Astrocyte (in vitro differentiated cells and primary cell): ENCODE data around the gene F12. TPM values are rescaled to one million over a fixed set of nuclear protein-coding genes. Genes with fewer than 3 reads are reported as not detected.
A peak's percentile ranks its signal among the peaks of the same experiment; 100 is the strongest.

Source experiments
- DNase-seq: peaks from one replicate; pipeline ENCODE4 v3.0.0-alpha.2; 2010; ENCODE audit warnings: low read depth
- FAIRE-seq: peaks from 2 replicates; lab custom pipeline; 2011; peaks lifted over from hg19 to GRCh38; lab: Jason Lieb, UNC
- H2AFZ ChIP-seq: 2 replicates; pipeline ENCODE4 v1.6.0; 2012; ENCODE audit warnings: low read depth, low read length, inconsistent platforms
- H3K27ac ChIP-seq: 2 replicates; pipeline ENCODE4 v1.5.1; 2011; ENCODE audit warnings: low read depth, low read length, inconsistent platforms
- H3K27me3 ChIP-seq: 2 replicates; pipeline ENCODE4 v1.6.0; 2011; ENCODE audit warnings: low read length, inconsistent platforms; ENCODE audit not compliant: insufficient read depth
- H3K36me3 ChIP-seq: 2 replicates; pipeline ENCODE4 v1.5.1; 2011; ENCODE audit warnings: low read length, inconsistent platforms; ENCODE audit not compliant: insufficient read depth
- H3K4me1 ChIP-seq: 2 replicates; pipeline ENCODE4 v1.5.1; 2011; ENCODE audit warnings: low read length, inconsistent platforms; ENCODE audit not compliant: insufficient read depth
- H3K4me2 ChIP-seq: 2 replicates; pipeline ENCODE4 v1.6.0; 2012; ENCODE audit warnings: low read length, inconsistent platforms
- H3K4me3 ChIP-seq: 2 replicates; pipeline ENCODE4 v1.5.1; 2011; ENCODE audit warnings: low read depth, mild to moderate bottlenecking, low read length, inconsistent platforms; ENCODE audit not compliant: insufficient read depth
- H3K79me2 ChIP-seq: 2 replicates; pipeline ENCODE4 v1.6.0; 2012; ENCODE audit warnings: mild to moderate bottlenecking, low read length, inconsistent platforms; ENCODE audit not compliant: insufficient read depth
- H3K9ac ChIP-seq: 2 replicates; pipeline ENCODE4 v1.6.0; 2012; ENCODE audit warnings: mild to moderate bottlenecking, low read length, inconsistent platforms
- H3K9me3 ChIP-seq: 2 replicates; pipeline ENCODE4 v1.5.1; 2012; ENCODE audit warnings: low read depth, mild to moderate bottlenecking, low read length, inconsistent platforms; ENCODE audit not compliant: insufficient read depth
- H4K20me1 ChIP-seq: 2 replicates; pipeline ENCODE4 v1.6.0; 2012; ENCODE audit warnings: low read length, inconsistent platforms; ENCODE audit not compliant: insufficient read depth
- H3K27ac Mint-ChIP-seq: one replicate; pipeline ENCODE4 v1.8.0; 2021; ENCODE audit warnings: mild to moderate bottlenecking, mixed read lengths; ENCODE audit not compliant: unreplicated experiment
- H3K27me3 Mint-ChIP-seq: one replicate; pipeline ENCODE4 v1.8.0; 2021; ENCODE audit warnings: low read depth, mixed read lengths; ENCODE audit not compliant: unreplicated experiment
- H3K36me3 Mint-ChIP-seq: one replicate; pipeline ENCODE4 v1.8.0; 2021; ENCODE audit warnings: low read depth, mixed read lengths; ENCODE audit not compliant: unreplicated experiment
- H3K4me1 Mint-ChIP-seq: one replicate; pipeline ENCODE4 v1.8.0; 2021; ENCODE audit warnings: low read depth, mixed read lengths; ENCODE audit not compliant: unreplicated experiment
- H3K4me3 Mint-ChIP-seq: one replicate; pipeline ENCODE4 v1.8.0; 2021; ENCODE audit warnings: mild to moderate bottlenecking, moderate library complexity, mixed read lengths; ENCODE audit not compliant: unreplicated experiment
- H3K9me3 Mint-ChIP-seq: one replicate; pipeline ENCODE4 v1.8.0; 2021; ENCODE audit warnings: mild to moderate bottlenecking, mixed read lengths; ENCODE audit not compliant: unreplicated experiment
- EZH2 ChIP-seq: IDR thresholded peaks from 2 replicates; pipeline ENCODE4 v1.6.1; 2012; ENCODE audit warnings: mild to moderate bottlenecking, low read length, inconsistent platforms; ENCODE audit not compliant: insufficient read depth
- total RNA-seq: library from RNA; stranded (reverse); gene quantifications from 2 replicates; pipeline ENCODE4 v1.2.1, GENCODE V29; 2021
- TF ChIP-seq, protein P1 (sequence below): IDR thresholded peaks from 2 replicates; pipeline ENCODE4 v1.5.1; 2011; ENCODE audit warnings: low read depth, mild to moderate bottlenecking, inconsistent platforms, low read length, moderate library complexity; ENCODE audit not compliant: insufficient read depth

The F12 gene
- total RNA-seq, 1 donor from 2014 or later: 3.0 TPM

- no peak overlapping the region for H3K4me3 ChIP-seq
- H3K36me3 ChIP-seq: no peaks in the 10 kb centered on the region
- peaks cover 44% of the 10 kb centered on the region for H4K20me1 ChIP-seq
- peaks cover 13% of the 10 kb centered on the region for H3K4me1 ChIP-seq
- H3K4me2 ChIP-seq: peak overlapping the region; percentile 2
- Mint-ChIP-seq H3K4me1 (peaks cover 9% of the 10 kb centered on the region), H3K36me3 (peaks cover 4% of the 10 kb centered on the region), H3K27me3 (peaks cover 3% of the 10 kb centered on the region), H3K4me3 (no peak overlapping the region), H3K9me3 (no peaks in the 10 kb centered on the region), H3K27ac (no peak overlapping the region)
- FAIRE-seq (no peak), DNase-seq (no peak)
- H2AFZ ChIP-seq: no peak overlapping the region
- H3K27me3 ChIP-seq: no peaks in the 10 kb centered on the region
- H3K27ac ChIP-seq: no peak overlapping the region
- no peaks in the 10 kb centered on the region for H3K9me3 ChIP-seq
- TF ChIP-seq, protein P1, sequence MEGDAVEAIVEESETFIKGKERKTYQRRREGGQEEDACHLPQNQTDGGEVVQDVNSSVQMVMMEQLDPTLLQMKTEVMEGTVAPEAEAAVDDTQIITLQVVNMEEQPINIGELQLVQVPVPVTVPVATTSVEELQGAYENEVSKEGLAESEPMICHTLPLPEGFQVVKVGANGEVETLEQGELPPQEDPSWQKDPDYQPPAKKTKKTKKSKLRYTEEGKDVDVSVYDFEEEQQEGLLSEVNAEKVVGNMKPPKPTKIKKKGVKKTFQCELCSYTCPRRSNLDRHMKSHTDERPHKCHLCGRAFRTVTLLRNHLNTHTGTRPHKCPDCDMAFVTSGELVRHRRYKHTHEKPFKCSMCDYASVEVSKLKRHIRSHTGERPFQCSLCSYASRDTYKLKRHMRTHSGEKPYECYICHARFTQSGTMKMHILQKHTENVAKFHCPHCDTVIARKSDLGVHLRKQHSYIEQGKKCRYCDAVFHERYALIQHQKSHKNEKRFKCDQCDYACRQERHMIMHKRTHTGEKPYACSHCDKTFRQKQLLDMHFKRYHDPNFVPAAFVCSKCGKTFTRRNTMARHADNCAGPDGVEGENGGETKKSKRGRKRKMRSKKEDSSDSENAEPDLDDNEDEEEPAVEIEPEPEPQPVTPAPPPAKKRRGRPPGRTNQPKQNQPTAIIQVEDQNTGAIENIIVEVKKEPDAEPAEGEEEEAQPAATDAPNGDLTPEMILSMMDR: no peak
- TF ChIP-seq EZH2: no peak
- H3K79me2 ChIP-seq: peaks cover 38% of the 10 kb centered on the region
- peak overlapping the region; percentile 18 for H3K9ac ChIP-seq
Measured at GRCh38 chr5:177428574-177429217, 19.3 kb upstream of the F12 start.

- Mint-ChIP-seq H3K27ac (no peak overlapping the region), H3K4me1 (peaks cover 9% of the 10 kb centered on the region), H3K9me3 (no peaks in the 10 kb centered on the region), H3K4me3 (peak overlapping the region; percentile 86), H3K36me3 (peaks cover 4% of the 10 kb centered on the region), H3K27me3 (peaks cover 3% of the 10 kb centered on the region)
- H3K4me2 ChIP-seq: peak overlapping the region; percentile 96
- H3K27me3 ChIP-seq: no peaks in the 10 kb centered on the region
- no peak for FAIRE-seq
- no peaks in the 10 kb centered on the region for H3K9me3 ChIP-seq
- H3K36me3 ChIP-seq: no peaks in the 10 kb centered on the region
- TF ChIP-seq, protein P1: no peak
- no peak for TF ChIP-seq EZH2
- peaks cover 13% of the 10 kb centered on the region for H3K4me1 ChIP-seq
- H4K20me1 ChIP-seq: peaks cover 44% of the 10 kb centered on the region
- H3K9ac ChIP-seq: peak overlapping the region; percentile 93
- H3K27ac ChIP-seq: no peak overlapping the region
- H2AFZ ChIP-seq: no peak overlapping the region
- DNase-seq: no peak
- H3K4me3 ChIP-seq: peak overlapping the region; percentile 76
- H3K79me2 ChIP-seq: peaks cover 38% of the 10 kb centered on the region
Measured at GRCh38 chr5:177427919-177428573, 18.7 kb upstream of the F12 start.
